ENCODE results near the gene BFSP1.

Gene BFSP1

GRCh38 chr20:17500271-17500670, 30.9 kb downstream of the BFSP1 start:
- no peak for TF ChIP-seq CTCF (IDR thresholded peaks at IDR 0.05)
- Histone ChIP-seq H3K27ac (no peak overlapping the region), H3K4me3 (no peak overlapping the region)
- DNase-seq (ENCODE audit: low spot score), result peak; percentile 17

- no peak for DNase-seq (ENCODE audit: low spot score)
- TF ChIP-seq CTCF (IDR thresholded peaks at IDR 0.05), result no peak
- Histone ChIP-seq H3K27ac (no peak overlapping the region), H3K4me3 (no peak overlapping the region)
These were observed 32.1 kb downstream of the BFSP1 start for GRCh38 chr20:17499041-17499440.

DNA sequence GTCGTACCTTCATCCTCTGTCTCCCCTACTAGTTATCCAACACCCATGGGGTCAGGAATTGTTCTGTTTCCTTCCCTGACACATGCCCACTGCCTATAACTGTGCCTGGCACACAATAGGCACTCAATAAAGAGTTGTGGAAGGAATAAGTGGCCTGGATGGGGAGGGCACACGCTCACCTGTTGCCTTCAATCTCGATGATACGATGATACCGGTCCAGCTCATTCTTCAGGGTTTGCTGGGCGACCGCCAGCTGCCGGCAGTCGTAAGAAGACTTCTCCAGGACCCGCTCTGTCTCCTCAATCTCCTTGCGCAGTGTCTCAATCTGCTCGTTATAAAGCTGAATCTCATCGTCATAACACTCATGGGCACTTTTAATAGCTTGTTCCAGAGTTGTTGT, 32.5 kb downstream of the BFSP1 start:
- peak; percentile 35 for DNase-seq (ENCODE audit: low spot score)
- no peak for TF ChIP-seq CTCF (IDR thresholded peaks at IDR 0.05)
- Histone ChIP-seq H3K27ac (no peak overlapping the region), H3K4me3 (no peak overlapping the region)

GRCh38 chr20:17497821-17498580, 33.2 kb downstream of the BFSP1 start:
- H3K4me3 ChIP-seq, result peak overlapping the region; percentile 52
- H3K27ac ChIP-seq, result no peak overlapping the region
- TF ChIP-seq CTCF (IDR thresholded peaks at IDR 0.05), result no peak
- peak; percentile 55 for DNase-seq (ENCODE audit: low spot score)

GRCh38 chr20:17495826-17496225, 35.4 kb downstream of the BFSP1 start:
- Histone ChIP-seq H3K4me3 (no peak overlapping the region), H3K27ac (no peak overlapping the region)
- peak; percentile 46 for DNase-seq (ENCODE audit: low spot score)
- no peak for TF ChIP-seq CTCF (IDR thresholded peaks at IDR 0.05)

DNA sequence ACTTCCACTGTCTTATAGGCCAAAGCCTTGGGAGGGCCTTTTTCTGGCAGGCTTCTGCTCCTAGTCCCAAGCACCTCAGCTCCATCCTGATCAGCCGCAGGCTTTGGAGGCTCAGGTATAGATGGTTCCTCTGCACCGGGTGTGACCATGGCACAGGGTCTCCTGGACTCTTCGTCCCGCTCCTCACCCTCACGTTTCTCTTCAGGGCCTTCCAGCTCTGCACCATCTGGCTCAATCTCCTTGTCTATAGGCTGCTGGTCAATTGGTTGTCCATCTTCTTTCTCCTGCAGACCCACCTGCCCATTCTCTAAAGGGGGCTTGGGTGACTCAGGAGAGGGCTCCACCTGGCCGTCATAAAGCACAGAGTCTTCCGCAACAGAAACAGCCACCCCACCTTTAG, 37.0 kb downstream of the BFSP1 start:
- Histone ChIP-seq H3K27ac (no peak overlapping the region), H3K4me3 (no peak overlapping the region)
- peak; percentile 31 for DNase-seq (ENCODE audit: low spot score)
- no peak for TF ChIP-seq CTCF (IDR thresholded peaks at IDR 0.05)

DNA sequence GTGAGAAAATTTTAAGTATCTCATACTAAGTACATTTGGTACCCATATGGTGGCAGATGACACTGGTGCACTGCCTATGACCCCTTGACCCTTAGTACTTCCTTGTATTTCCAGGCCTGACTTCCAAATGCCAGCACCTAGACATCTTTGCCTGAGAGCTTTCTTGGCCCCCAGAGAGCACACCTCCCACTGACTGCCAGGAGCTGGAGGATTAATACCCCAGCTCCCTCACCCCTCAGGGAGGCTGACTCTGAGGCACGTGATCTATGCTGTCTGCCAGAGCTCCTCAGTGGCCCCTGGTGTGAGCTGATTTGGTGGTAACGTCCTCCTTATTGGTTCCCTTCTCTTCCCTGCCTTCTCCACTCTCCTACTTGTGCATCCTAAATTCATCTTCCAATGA, 38.0 kb downstream of the BFSP1 start:
- no peak for DNase-seq (ENCODE audit: low spot score)
- TF ChIP-seq CTCF (IDR thresholded peaks at IDR 0.05), result no peak
- Histone ChIP-seq H3K27ac (no peak overlapping the region), H3K4me3 (no peak overlapping the region)
